ENCODE data around the gene PRMT3.
"Not testable (repeated sequence)": the region's sequence is repeated elsewhere in the genome, so short reads cannot be mapped to it uniquely, and the experiment has no call there.

The PRMT3 gene

DNA sequence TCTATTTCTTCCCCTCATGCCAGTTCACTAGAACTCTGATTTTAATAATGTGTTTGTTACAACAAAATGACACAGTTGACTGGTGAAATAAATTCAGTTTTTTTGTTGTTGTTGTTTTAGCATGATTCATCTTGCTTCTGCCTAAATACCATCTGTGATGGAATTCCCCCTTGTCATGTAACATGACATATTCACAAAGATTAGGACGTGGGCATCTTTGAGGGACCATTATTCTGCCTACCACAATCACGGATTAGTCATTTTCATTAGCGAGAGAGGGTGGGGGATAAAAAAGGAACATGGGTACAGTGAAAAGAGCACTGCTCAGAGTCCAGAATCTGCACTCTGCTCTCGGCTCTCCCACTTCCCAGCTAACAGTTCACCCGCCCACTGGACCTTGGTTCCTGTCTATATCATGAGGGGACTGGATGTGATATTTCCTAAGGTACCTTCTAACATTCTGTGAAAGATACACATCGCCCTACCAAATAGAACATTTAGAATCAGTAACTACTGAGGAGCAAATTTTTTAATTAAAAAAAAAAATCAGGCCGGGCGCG, 12.7 kb upstream of the PRMT3 start:
- no peak for DNase-seq

DNA sequence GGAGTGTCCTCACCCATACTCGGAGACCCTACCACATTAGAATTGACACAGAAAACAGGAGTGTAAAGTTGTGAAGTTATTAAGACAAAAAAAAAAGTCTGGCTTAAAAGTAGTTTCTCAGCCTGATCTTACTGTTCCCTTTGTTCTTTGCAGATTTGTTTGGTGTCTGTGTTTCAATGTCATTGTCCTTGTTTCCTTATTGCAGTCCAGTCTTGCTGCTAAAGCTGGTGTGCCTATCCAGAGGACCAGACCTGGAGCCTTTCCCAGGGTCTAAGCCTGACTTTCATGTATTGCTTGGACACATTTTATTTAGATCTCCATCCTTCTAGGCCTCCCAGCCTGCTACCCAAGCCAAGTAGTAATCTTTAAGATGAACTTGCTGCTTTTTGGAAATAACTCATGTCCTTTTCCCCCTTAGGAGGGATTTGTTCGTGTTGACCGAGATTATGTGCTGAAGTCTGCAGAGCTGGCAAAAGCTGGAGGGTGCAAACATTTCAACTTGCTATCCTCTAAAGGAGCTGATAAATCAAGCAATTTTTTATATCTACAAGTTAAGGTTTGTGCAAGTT, 11.3 kb upstream of the PRMT3 start:
- DNase-seq = no peak

DNA sequence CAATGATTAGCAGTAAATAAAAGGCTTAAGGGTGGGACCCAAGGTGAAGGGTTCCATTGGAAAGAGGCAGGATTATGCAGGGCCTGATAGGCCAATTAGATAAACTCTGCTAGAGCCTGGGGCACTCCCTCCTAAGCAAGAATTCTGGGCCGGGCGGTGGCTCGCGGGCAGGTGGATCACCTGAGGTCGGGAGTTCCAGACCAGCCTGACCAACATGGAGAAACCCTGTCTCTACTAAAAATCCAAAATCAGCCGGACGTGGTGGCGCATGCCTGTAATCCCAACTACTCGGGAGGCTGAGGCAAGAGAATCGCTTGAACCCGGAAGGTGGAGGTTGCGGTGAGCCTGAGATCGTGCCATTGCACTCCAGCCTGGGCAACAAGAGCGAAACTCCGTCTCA, 1.5 kb upstream of the PRMT3 start:
- not testable (repeated sequence) for DNase-seq

DNA sequence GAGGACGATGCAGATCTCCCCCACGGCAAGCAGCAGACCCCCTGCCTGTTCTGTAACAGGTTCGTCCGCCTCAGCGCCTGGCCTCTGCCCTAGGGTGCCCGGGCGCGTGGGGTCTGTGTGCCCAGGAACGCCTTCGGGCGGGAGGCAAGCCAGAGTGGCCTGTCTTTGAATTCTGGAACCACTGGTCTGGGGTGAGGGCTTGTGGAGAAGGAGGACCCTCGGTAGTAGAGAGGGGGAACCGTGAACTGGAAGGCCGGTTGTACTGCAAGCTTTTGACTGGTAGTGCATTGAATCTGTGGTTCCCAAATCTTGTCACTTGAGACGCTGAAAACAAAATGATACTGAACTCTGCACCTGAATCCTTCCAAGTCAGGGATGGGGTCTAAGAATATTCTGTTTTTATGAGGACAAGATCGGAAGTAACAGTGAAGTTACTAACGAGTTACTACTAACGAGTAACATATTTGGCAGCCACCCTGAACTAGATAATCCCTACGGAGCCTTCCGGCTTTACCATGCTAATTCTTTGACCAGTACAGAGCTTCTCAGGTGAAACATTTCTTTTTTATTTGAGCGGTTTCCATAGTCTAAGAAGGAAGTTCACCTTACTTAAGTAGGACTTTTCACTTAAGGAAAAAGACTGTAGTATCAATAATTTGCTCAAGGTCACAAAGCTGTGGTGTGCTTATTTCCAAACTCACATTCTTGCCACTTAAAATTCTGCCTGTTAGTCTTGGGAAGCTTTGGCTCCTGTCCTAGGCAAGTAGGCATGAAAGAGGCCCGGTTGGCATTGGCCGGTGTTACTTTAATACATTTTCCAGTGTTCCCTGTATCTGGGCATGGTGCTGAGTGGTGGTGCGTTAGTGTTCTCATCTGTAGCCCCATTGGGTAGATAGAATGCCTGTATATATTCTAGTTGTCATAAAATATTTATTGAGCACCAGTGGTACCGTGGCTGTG, 860 bp downstream of the PRMT3 start:
- no peak for DNase-seq

DNA sequence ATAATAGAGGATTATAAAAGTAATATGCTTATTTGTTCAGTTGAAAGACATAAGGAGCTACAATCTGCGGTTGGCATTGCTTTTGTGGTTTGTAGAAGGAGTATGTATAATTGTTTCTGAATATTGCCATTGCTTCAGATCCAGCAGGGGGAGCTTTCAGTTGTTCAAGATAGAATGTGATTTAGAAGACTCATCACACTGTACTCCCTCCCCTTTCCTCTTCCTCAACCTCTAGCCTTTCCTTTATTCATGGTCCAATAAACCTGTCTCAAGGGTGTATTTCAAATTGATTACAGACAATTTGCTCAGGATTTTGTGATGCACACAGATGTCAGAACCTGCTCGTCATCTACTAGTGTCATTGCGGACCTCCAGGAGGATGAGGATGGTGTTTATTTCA, 9.8 kb downstream of the PRMT3 start:
- peak; percentile 55 for DNase-seq

DNA sequence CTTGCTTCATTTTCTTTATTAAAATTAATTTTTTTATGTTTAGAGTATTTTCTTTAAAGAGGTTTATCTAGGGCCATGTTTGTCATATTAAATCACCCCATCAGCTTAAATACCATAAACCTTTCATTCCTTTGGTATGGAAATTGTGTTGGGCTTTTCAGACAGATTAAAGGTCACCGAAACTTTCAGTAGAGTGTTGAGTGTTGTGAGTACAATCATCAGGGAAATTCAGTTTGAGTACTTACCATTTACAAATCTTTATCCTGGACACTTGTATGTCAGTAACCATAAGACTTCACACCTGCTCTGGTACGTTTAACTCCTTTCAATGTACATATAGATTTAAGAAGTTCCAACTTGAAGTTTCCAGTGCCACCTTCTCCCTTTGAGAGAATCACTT, 12.0 kb downstream of the PRMT3 start:
- no peak for DNase-seq

DNA sequence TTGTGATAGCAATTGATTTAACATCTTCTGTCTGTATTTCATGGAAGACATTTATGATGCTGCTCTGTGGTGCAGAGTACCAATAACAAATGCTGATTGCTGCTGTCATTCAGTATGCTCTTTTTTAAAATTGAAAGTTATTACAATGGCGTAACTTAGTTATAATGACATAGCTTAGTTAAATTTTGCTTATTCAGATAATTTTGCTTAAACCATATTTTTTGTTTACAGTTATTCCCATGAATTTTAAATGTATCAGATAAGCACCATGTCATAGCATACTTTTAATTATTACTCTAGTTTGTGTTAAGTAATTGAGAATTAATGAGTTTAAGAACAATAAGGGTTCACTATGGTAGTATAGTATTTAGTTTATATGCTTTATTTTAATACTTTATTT, 15.5 kb downstream of the PRMT3 start:
- no peak for DNase-seq

DNA sequence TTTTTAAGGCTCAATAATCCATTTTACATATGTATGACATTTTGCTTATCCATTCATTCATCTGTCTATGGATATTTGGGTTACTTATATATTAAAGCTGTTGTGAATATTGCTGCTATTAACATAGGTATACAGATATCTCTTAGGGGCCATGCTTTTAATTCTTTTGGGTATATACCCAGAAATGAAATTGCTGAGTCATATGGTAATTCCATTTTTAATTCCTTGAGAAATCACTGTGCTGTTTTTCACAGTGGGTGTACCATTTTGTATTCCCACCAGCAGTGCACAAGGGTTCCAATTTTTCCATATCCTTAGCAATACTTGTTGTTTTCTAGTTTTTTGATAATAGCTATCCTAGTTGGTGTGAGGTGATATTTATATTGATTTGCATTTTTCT, 19.0 kb downstream of the PRMT3 start:
- no peak for DNase-seq

DNA sequence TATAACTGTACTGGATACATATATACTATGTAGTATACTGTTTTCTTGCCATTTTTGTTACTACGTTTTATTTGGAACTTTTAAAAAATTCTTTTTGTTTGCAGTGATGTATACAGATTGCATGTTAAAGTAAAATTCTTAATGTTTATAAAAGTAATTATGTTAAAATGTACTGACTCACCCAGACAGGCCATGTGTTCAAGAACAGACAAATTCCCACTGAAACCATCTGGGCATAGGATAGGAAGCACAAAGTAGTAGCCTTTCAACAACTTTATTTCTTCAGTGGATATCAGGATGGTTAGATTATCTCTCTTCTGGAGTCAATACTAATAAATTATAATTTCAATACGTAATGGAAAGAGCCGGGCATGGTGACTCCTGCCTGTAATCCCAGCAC, 19.8 kb downstream of the PRMT3 start:
- no peak for DNase-seq

DNA sequence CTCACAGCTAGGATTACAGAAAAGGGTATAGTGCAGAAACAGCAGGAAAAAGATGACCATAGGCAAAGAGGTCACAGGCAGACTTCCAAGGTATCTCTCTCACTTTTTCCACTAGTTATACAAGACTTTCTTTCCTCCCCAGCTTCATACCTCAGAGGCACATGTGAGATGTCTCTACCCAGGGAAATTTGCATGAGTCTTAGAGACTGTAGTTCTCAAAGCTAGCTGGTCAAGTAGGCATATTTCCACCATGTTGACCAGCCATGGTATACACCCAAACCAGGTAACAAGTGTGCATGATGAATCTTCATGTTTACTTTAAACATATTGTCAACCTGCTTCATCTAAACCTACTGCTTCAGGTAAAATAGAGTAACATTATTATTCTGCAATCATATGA, 27.9 kb downstream of the PRMT3 start:
- no peak for DNase-seq

DNA sequence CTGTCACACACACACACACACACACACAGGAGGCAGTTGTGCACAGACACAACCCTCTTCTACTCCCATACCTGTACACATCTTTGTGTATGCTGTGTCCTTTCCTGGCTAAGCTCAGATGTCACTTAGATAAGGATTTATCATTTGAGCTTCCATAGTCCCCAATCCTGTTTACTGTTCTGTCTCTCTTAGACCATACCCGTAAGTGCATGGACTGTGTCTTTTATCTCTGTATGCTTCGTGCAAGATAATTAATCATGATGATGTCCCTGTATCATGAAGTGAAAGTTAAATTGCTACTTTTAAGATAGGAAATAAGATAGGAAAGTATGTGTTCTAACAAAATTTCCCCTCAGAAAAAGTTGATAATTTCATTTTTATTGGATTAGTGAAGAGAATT, 30.3 kb downstream of the PRMT3 start:
- no peak for DNase-seq

DNA sequence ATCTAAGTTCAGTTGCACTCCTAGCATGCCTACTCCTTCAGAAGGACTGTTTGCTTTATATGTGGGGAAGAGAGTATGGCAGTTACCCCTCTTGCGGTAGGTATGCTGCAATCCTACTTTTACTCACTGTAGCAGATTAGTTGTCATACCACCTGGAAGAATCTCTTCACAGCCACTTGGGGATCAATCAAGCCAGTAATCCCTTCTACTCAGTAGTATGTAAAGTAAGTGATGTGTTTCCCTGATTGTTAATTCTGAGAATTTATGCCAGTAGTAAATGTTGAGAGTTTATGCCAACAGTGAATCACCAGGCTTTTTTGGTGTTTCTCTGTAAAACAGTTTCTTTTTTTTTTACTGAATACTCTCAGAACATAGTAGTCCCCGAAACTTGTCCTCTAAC, 34.4 kb downstream of the PRMT3 start:
- no peak for DNase-seq

DNA sequence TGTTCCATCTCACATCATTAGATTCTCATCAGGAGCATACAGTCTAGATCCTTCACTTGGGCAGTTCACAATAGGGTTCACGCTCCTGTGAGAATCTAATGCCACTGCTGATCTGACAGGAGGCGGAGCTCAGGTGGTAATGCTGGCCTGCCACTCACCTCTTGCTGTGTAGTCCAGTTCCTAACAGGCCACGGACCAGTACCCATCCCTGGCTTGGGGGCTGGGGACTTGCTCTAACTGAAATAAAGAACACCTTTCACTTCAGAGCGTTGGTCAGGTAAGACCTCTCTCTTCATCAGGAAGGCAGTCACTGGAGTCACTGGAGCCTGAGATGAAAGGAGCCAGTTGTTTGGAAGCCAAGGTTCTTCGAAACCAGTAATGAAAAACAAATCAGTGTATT, 41.7 kb downstream of the PRMT3 start:
- DNase-seq = no peak

DNA sequence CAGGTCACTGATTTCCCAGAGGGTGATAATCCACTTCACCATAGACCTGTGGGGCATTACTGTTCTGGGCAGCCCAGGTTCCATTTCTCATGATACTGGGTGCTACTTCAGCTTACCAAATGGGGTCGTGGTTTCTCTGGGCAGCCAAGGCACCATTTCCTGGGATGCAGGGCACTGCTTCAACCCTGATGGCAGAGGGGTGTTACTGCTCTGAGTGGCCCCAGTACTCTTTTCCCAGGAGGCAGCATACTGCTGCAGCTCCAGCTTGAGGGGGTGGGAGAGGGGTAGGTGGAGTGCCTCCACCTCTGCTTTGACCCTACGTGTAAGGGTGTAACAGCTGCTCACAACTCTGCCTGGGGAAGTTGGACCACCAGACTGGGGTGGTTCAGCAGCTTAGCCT, 51.1 kb downstream of the PRMT3 start:
- no peak for DNase-seq

DNA sequence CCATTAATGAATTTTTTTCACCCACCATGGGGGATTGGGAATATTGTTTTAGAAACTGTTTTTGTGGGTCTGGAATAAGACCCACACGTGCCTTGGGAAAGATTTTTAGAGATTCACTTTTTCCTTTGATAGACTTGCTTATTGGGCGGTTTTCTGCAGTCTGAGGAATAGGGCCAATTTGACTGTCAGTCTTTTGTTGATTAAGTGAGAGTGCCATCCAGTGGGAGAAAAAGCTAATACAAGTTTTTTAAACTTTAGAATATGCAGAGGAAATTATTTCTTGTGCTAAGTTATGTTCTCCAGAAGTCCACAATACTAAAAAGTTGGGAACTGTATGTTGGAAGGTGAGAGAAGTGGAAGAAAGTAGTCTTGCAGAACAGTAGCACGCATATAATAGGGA, 56.1 kb downstream of the PRMT3 start:
- DNase-seq = no peak

DNA sequence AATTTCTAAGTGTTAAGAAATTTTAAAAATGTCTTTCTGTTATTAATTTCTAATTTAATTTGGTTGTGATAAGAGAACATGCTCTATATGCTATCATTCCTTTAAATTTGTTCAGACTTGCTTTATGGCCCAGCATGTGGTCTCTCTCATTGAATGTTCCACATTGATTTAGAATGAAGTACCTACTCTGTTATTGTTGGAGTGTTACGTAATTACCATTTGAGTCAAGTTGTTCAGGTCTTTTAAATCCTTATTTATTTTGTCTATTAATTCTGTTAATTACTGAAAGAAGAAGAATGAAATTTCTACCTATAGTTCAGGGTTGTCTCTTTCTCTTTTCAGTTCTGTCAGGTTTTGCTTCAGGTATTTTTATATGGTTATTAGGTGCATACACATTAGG, 57.0 kb downstream of the PRMT3 start:
- no peak for DNase-seq

DNA sequence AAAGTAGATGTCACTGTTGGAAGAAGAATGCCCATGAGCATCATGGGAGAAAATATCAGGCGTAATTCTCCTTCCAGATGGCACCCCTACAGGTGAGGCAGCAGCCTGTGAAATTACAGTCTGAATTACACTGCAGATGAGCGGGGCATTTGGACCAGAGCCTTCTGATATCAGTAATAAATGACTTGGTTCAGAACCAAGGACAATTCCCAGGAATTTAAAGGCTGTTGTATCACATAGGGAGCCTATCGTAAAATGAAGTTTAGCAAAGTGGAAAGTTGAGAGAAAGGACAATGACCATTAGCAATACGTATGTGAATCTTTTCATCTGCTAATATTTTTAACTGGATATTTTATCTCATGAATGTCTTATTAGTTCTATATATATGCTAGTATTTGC, 61.3 kb downstream of the PRMT3 start:
- DNase-seq = no peak

DNA sequence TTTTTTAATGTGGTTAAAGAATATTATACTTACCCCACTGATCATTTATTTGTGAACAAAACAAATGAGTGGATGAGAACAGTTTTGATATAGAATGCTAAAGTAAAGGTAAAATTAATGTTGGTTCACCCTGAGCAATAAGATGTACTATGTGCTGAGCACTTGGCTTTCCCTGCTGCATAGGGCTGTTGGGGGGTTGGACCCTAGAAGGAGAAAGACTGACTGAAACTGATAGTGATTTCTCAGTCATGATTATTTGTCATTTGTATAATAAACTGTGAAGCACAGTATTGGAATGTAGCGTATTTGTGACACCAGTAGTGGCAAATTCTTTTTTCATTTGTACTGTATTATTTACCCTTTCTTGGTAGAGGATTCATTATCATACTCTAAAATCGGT, 63.3 kb downstream of the PRMT3 start:
- no peak for DNase-seq

DNA sequence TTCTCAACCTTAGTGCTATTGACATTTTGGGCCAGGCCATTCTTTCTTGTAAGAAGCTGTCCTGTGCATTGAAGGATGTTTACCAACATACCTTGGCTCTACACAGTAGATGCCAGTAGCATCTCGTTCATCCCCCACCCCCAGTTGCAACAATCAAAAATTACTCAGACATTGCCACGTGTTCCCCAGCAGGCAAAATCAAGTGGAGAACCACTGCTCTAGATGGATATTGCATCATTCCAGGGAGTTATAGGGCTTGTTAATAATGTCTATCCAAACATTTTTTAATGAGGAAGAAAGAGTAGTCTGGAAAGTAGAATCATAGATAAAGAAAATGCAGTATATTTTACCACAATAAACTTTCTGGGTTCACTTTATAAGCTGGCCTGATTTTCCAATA, 64.1 kb downstream of the PRMT3 start:
- DNase-seq = no peak

DNA sequence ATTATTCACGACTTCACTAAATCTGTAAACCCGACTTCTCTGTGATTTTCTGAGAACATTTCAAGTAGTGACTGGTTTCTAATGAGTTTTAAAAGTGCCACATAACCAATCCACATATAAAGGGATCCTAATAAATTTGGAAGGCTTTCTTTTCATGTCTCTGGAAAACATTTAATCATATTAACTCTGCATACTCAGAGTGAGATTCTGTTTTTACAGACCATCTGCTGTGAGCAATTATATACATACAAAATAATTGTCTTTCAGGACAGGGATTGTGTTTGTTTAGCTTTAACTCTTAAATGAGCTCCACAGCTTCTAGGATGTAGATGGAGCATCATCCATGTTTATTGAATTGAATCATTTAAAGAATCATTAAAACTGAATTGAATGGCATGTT, 65.1 kb downstream of the PRMT3 start:
- no peak for DNase-seq

DNA sequence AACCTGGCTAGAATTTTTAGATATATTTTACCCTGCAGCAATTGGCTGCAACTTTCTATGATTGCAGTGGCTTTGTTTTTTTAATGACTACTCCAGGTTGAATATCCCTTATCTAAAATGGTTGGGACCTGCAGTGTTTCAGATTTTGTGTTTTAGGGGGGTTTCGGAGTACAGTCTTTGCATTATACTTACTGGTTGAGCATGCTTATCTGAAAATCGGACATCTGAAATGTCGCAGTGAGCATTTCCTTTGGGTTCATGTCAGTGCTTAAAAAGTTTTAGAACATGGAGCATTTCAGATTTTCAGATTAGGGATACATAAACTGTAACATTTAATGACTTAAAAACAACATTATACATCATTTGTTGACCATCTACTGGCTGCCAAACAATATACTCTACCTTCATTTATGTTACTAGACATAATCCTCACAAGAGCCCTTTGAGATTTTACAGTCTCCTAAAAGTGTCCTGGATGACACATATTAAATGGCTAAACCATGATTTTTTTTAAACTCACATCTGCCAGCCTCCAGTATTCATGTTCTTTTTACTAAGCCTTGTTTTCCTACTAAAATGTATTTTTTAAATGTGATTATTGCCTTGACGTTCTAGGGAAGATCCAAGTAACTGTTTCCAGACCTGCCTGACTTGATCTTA, 66.3 kb downstream of the PRMT3 start:
- DNase-seq = no peak

DNA sequence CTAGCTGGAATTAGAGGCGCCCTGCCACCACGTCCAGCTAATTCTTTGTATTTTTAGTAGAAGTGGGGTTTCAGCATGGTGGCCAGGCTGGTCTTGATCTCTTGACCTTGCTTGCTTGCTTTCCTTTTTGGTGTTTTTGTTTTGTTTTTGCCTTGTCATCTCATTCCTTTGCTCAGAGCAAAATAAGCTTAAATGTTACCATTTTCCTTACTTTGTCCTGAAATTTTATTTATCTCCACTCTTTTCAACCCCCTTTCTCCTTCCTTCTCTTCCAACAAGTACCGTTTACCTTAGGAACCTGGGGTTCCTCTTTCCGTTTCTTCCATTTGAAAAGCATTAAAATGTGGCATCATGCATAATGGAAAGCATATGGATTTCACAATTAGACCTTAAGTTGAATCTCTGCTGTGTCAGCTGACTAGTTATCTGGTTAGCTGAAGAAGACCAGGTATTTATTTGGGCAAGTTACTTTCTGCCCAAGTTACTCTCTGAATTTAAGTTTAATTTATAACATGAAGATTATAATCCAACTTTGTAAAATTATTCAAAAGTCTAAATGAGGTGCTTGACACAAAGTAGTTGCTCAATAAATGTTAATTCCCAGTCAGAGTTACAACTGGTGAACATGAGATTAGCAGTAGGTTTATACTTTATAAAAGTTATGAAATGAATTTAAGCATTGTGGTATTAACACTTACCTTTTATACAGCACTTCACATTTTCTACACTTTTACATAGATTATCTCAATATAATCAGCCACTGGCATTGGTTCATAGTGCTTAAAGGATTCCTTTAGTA, 69.7 kb downstream of the PRMT3 start:
- no peak for DNase-seq
